ENCODE measurements around the gene MYO6.

DNA sequence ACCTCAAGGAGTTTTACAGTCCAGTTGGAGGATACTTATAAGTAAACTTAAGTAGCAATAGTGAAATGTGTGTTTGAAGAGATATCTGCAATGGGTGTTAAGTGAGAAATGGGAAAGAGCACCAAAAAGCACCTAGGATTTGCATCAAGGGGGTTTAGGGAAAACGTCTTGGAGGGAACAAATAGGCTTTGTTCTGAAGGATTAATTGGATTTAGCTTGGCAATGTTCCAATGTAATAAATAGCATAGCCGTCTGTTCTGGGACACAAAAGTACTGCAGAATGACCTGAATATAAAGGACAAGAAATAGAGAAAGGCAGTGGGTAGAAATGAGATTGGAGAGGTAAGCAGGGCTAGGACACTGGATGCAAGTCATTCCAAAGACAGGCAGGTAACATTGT, 2.8 kb upstream of the MYO6 start:
- TF ChIP-seq, protein P1, sequence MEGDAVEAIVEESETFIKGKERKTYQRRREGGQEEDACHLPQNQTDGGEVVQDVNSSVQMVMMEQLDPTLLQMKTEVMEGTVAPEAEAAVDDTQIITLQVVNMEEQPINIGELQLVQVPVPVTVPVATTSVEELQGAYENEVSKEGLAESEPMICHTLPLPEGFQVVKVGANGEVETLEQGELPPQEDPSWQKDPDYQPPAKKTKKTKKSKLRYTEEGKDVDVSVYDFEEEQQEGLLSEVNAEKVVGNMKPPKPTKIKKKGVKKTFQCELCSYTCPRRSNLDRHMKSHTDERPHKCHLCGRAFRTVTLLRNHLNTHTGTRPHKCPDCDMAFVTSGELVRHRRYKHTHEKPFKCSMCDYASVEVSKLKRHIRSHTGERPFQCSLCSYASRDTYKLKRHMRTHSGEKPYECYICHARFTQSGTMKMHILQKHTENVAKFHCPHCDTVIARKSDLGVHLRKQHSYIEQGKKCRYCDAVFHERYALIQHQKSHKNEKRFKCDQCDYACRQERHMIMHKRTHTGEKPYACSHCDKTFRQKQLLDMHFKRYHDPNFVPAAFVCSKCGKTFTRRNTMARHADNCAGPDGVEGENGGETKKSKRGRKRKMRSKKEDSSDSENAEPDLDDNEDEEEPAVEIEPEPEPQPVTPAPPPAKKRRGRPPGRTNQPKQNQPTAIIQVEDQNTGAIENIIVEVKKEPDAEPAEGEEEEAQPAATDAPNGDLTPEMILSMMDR (conservative IDR thresholded peaks at IDR 0.05; ENCODE audit: low read depth, low read length) = no peak
- TF ChIP-seq, protein P2, sequence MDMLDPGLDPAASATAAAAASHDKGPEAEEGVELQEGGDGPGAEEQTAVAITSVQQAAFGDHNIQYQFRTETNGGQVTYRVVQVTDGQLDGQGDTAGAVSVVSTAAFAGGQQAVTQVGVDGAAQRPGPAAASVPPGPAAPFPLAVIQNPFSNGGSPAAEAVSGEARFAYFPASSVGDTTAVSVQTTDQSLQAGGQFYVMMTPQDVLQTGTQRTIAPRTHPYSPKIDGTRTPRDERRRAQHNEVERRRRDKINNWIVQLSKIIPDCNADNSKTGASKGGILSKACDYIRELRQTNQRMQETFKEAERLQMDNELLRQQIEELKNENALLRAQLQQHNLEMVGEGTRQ (IDR thresholded peaks at IDR 0.05; ENCODE audit: low read depth, low read length) = no peak
- no peak for TF ChIP-seq POLR2A (IDR thresholded peaks at IDR 0.05; ENCODE audit: low read depth, low read length)

Data from IMR-90 (cell line).